Stimulated activated CD4-positive, alpha-beta T cell treated with anti-CD3 and anti-CD28 coated beads, Interleukin-1b, Interleukin-23, amount 100 ng/mL, for 1 hour (primary cell): ENCODE data around the gene PSMB7.

ENCODE experiments used
- DNase-seq, 2 donors: peaks; one replicate each; pipeline ENCODE4 v3.0.0-alpha.2; 2020; ENCODE audit warnings: low read depth in 2 of 2

The PSMB7 gene

DNA sequence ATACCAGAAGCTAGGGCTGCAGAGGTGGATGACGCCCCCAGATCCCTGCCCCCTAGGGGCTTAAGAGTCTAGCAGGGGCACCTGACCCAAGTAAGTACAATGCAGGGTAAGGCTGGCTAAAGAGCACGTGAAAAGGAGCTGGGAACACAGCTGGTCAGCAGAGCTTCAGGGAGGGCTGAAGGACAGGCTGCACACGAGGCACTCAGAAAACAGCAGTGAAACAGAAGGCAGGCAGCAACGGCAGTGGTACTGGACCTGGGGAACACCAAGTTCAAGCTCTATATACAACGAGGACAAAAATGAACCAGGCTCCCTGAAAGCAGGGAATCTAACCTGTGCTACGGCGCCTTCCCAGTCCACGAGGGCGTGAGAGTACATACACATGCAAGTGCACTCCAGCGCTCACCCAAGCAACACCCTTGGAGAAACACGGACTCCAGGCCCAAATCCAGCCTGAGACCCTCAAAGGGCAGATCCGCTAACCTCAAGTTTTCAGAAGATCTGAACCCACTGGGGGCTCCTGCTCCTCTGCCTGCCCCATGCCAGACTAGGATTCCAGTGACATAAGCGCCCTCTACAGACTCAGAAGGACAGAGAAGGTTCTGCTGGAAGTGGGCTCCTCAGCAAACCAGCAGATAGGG lies 57.4 kb downstream of the PSMB7 start:
- DNase-seq = no peak

DNA sequence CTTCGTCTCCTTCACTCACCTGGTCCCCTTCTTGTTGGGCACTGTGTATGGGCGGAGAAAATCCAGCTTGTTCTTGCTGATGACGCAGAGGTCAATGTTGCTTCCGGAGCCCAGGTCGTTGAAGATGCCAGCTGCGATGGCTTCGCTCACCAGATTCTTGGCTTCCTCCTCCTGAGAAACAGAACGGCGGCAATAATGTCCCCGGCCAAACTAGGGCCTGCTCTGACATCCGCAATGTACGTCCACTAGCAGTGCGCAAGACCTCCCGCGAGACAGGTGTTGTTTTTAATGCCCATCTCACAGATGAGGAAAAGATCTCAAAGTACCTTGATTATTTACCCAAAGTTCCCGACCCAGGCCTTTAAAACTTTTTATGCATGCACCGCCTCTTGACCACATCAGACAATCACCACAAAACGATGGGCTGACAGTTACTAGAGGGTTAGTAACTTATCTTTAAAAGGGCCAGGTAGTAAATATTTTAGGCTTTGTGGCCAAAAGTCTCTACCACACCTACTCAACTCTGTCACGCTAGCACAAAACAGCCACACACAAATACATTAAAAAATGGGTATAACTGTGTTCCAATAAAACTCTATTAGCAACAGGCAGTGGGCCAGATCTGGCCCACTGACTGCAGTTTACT lies 58.4 kb downstream of the PSMB7 start:
- DNase-seq = no peak

DNA sequence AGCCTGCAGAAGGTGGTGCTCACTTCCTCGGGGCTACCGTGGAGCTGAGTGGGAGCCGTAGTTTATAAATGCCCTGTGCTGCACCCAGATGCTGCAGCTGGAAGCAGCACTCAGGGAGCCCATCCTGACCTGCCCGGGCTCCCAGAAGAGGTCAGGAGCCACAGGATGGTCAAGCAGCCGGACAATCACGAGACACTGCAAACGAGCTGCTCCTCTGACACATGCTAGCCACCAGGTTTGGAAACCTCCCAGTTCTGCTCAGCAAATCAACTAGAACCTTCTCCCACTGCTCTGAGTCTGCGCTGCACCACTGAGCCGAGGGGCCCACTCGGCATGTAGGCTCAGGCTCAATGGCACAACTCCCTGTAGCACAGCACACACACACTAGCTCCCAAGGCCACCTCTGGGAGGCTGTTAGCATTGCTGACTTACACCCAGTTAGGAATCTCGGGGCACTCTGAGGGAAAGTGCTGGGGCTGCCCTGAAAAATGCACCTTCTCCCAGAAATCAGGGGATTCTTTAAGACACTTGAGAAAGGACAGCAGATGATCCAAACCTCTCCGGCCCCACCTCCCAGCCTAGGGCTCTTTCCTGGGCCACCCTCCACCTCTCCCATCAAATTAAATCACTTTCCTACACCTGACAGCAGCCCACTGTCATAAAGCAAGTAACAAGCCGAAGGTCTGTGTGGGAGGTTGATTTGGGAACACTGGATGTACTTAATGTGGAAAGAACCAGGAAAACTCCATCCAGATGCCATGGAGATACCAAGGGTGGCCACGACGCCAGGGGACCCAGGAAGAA lies 59.1 kb downstream of the PSMB7 start:
- DNase-seq = no peak

DNA sequence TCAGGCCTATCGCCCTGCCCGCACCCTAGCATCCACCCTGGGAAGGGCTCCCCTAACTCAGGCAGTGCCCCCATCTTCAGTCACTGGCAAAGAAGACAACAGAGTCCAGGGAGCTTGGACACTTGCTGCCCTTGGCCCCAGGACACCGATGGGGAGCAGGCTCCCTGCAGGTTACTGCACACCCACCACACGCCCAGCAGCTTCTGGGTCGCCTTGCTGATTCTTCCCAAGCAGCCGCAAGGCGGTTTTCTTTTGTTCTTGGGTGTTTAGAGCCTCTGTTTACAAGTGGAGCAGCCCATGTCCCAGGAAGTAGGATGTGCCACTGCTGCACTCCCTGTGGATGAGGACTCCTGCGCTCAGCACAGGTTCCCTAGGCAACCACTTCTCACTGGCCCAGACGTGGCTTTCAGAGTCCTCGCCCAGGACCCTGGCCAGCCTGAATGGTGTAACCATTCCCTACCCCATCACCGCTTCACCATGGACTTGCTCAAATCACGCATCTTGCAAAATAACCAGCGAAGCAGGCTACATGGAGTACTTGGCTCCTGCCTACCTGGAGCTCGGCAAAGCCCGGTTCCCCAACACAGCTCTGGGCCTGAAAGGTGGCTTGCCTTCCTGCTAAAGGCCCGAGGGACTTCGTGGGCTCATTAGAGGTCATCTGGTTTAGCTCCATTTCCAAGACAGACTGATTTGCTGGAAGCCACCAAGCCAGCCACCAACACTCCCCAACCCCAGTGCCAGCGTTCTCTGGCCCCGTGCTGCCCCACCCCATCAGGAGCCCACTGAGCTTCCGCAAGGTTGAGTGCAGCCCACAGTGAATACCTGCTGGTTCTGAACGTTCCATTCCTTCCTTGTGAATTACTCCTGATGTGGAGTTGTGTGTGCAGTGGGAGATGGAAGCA lies 60.0 kb downstream of the PSMB7 start:
- DNase-seq = no peak

DNA sequence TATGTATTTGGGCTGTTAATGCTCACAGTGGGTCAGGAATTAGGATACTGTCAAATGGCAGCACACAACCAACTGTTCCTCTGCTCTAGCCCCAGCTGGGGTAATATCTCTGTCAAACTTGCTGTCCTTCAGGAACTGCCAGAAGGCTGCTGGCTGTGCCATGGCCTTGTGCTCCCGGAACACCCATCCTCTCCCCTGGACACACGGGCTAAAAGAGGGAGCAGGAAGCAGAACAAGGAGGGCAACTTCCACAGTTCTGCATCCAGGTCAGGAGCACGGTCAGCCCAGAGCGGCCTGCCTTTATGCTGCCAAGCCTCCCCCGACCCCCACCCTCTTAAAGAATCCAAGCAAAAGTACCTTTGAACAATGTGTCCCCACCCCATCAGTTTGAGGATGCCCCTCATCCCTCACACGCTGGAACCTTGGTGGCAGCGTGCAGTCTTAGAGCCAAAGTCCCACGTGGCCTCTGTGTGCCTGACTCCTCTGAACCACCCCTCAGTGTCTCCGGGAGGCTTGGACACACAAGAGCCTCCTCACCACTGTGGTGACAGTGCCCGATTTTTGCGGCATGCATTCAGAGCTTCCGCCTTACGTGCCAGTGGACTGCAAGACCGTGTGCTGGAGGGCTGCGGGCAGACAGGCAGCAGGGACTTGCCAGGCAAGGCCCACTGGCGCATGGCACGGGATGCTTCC lies 60.8 kb downstream of the PSMB7 start:
- DNase-seq = no peak

DNA sequence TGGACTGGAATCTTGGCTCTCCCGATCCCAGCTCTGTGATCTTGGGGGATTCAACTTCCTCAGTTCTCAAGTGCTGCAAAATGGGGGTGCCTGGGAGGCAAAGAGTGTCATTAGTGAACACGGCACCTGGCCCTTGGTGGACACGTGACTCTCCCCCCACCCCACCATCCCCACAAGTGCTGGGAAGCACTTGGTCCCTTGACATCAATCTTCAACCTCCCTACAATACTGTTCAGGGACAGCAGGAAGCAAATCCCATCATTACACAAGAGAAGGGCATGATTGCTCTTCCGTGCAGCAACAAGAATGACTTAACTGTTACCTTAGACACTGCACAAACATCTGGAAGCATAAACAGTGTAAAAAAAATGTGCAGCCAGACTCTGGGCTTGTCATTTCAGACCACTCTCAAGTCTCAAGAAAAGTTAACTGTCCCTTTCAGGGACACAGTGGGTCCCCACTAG lies 61.4 kb downstream of the PSMB7 start:
- no peak for DNase-seq

DNA sequence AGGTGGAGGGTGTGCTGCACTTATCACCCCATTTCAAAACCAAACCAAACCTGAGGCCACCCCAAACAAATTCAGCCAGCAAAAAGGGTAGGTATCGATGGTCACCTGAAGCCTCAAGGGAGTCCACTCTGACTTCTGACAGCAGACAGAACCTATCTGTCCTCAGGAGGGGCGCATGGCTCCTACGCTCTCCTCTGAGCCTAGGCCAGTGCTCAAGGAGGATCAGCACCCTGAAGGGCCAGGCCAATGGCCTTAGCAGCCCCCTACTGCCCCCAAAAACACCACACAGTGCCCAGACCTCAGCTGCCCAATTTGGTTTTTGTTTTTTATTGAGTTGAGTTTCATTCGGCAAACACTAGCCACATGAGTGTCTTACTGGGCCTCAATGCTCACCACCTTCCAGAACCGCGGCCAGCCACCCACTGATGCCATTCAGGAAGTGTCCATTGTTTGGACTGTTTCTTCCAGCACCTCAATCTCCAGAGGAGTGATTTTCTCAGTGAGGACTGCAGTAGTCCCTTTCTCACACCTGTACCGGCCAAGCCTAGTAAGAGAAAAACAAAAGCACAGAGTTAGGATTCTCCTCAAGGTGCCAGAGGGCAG lies 62.0 kb downstream of the PSMB7 start:
- no peak for DNase-seq

DNA sequence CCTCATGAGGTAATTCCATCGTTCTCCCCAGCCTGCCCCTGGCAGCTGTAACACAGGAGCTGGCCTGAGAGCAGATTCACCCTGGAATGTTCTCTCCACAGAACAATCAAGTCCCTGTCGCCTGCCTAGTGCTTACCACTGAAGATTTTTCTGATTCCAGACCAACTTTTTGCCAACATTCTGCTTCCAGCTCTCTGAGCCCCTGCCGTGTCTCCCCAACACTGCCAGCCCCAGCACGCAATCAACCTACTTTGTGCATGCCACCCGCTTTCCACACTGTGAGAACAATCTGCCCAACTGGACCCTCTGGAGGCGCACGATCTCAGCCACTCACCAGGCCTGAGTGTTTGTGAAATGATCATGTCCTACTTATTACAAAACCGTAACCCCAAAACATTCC lies 62.6 kb downstream of the PSMB7 start:
- no peak for DNase-seq

DNA sequence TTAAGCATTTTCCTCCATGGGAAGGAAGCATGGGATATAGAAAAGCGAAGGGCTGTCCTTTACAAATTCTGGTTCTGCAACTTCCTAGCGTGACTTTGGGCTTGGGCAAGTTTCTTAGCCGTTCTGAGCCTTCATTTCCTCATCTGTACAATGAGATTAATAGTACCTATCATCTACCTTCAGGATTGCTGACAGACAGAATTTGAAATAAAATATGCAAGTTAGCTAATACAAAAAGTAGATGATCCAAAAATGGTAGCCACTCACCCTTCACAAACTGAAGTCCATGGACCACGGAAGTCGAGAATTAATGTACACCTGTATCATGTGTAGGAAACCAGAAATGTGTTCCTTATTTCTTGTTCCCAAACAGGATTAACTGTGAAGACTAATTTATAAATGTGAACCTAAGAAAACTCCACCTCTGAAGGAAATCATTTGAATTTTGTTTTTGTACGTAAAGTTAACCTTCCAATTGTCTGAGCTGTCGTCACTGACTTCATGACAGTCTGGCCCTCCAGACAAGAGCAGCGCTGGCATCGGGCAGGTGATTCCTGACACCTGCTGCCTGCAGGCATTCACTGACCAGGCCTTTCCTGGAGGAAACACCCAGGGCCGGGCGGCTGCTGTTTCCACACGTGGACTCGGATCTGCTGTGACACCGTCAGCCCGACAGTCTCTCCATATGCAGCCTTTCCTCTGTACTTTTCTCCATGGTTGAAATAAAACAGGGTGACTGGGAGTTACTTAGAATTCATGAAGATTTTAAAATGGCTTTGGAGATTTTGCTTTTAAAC lies 63.4 kb downstream of the PSMB7 start:
- no peak for DNase-seq

DNA sequence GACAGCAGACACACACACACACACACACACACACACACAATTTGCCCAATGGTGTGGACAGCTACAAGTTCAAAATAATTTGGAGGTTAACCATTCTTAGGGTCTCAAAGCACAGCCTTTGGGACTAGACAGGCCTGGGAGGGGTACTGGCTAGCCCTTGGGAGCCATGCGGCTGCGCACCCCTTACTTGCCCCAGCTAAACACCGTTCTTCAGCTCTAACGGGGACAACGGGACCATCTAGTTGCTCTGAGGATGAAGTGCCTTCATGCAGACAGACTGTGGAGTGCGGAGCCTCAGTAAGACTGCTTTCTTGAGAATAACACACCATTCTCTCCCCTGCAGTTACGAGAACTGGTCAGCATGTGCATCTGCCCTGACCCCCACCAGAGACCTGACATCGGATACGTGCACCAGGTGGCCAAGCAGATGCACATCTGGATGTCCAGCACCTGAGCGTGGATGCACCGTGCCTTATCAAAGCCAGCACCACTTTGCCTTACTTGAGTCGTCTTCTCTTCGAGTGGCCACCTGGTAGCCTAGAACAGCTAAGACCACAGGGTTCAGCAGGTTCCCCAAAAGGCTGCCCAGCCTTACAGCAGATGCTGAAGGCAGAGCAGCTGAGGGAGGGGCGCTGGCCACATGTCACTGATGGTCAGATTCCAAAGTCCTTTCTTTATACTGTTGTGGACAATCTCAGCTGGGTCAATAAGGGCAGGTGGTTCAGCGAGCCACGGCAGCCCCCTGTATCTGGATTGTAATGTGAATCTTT lies 64.6 kb downstream of the PSMB7 start:
- no peak for DNase-seq

DNA sequence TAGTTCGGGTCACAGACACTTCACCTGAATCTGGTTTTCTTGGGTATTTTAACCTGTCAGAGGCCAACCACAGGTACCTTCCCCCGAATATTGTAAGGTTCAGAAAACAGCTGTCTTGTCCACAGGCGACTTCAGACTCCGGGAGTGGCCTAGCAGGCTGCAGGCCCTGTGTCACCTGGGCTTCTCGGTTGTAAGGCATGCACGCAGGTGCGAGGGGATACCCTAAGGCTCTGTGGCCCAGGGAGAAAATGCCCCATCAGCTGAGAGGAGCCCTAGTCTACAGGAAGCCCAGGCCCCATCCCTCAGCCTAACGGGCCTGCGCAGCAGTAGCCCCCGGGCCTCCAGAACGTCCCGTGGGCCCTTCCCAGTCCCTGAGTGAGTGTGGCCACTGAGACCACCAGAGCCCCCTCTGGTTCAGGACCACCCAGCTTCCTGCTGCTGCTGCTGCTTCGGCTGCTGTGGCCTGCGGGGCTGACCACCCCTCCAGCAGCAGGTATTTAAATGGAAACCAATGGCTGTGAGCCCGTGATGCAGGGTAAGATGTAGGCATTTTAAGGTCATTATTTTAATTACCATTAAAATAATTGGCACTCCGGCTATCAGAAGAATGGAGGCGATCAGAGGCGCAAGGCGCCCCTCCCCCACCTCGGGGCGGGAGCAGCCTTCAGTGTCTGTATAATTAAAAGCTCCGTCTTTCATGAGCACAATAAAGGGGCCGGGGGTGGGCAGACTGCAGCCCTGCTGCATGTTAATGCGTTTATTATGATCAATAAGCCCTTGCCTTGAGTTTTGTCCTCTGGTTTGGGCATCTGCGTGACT lies 65.4 kb downstream of the PSMB7 start:
- DNase-seq = no peak

DNA sequence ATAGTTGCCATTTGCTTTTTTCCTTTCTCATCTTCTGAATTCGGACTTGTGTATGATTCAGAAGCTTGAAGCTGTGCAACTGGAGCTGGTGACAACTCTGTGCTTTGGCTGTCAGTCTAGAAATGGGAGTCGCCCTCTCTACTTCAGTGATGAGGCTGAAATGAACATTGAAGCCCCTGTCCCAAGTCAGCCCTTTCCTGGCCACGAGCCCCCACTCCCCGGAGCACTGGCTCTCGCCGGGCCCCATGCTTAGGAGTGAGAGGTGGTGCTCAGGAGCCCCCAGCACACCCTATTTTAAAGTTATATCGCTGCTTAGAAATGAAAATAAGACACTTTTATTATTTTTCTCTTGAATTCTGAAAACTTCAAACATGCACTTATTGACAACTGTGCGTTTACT lies 66.0 kb downstream of the PSMB7 start:
- no peak for DNase-seq

DNA sequence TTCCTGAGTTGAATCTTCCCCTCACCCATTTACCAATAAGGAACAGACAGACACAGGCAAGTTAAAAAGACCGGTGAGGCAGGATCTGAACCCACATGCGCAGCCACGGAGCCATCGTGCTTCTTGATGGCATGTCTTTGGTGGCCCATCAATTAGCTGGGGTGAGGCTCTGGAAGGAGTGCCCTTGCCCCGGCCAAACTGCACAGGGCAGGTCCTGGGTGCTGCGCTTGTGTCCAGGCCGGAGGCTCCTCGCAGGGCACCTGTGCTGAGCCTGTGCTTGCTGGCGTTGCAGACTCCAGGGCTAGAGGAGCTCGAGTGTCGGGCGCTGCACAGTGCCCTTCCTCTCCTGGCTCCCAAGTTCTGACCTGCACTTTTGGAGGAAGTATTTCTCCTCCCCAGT lies 66.4 kb downstream of the PSMB7 start:
- no peak for DNase-seq

DNA sequence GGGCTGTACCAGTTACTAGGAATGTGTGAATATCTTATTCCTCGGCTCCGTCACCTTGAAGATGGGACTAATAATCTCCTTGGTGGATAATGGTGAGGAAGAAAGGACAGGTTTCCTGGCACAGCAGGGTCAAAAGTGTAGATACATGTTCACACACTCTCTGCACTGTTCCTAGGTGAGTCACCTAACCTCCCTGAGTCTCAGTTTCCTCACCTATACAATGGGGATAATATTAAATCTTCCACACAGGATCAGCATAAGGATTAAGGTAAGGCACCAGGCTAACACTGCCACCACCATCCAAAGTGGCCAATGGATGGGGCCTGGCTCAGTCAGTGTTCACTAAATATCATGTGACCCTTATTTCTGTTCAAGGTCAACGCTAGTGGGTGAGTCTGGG lies 66.9 kb downstream of the PSMB7 start:
- no peak for DNase-seq

DNA sequence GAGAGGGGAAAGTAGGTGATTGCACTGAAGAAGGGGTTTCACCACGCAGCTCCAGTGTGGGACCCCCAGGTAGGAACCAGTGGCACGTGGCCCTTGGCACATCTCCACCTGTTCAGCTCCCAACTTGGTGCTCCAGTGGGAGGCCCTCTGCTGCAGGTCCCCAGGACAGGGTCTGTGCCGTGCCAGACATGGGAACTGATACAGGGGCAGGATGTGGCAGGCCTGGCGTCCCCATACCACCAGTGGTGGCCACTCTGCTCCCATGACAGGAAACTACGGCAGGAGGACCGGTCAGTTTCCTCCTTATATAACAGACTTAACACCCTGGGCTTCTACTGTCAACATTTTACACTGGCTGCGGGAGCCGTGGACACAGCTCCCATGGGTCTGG lies 67.3 kb downstream of the PSMB7 start:
- DNase-seq = no peak

DNA sequence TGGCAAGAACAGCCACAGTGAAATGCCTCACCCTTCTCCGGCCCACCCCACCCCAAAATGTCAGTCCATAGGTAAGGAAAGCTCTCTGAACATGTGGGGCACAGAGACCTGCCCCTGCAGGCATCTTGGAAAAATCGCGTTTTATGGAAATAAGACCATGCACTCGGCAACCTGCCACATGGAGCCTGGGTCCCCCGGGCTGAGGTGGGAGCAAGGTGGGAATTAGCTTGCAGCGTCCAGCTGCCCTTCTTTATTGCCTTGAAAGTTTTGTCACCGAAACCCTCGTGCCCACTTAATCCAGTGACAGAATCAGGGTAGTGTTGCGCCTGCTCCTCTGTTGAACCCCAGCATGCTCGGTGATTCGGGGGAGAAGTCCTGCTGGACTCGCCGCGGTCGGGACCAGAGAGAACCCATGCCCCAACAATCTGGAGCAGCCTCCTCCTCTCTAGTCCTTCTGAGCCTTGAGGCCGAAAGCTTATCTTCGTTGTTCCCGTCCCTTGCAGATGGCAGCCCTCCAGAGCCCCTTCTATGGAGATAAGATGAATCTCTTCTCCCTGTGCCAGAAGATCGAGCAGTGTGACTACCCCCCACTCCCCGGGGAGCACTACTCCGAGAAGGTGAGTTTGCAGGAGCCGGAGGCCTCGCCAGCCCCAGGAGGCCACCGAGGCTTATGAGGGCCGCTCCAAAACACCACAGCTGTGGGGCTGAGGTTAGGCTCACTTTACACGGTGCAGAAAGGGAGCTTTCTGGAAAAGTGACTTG lies 67.9 kb downstream of the PSMB7 start:
- DNase-seq = no peak

DNA sequence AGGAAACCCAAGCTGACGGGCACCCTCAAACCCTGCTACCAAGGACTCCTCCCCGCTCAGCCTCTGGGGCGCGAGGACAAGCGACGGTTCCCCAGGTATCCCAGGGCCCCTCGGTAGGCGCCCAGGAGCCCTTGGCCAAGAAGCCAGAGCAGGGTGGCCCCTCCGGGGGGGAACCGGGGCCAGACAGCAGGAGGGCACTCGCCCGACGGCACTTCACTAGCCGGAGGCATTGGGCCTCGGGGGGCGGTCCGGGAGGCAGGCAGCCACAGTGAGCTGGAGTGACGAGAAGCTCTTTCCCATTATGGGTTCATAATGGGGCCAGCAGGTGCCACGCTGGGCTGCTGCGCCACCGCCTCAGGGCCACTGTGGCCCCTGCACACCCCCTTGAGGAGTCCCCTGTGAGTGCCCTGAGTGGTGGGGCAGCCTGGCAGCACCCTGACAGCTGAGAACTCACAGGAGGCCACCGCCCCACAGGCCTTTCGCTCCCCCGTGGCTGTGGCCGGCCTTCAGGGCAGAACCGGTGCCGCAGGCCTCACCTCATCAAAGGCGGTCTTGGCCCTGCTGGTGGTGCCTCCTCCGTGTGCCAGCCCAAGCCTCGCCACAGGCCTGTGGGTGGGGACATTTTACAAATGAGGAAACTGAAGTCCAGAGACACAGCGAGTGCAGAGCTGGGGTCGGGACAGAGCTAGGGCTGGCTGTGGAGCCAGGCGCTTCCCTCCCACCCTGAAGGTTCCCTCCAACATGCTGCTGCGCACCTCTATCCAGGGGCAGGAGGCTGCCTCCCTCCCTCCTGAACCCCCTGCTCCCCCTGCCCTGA lies 68.7 kb downstream of the PSMB7 start:
- DNase-seq = no peak
